ENCODE data around the gene TPM3.

The TPM3 gene

GRCh38 chr1:154186852-154187501, 4.9 kb downstream of the TPM3 start:
- H3K27me3 Mint-ChIP-seq: peaks cover 10 to 11% of the 10 kb centered on the region in 2 donors
- DNase-seq: no peak
- peaks cover 9 to 10% of the 10 kb centered on the region in 2 donors for H3K36me3 Mint-ChIP-seq
- H3K4me1 Mint-ChIP-seq: peaks cover 5 to 8% of the 10 kb centered on the region in 2 donors
- ATAC-seq (replicated peaks): no peak
- H3K9me3 Mint-ChIP-seq: no peaks in the 10 kb centered on the region
- H3K4me3 Mint-ChIP-seq: no peak overlapping the region
- no peak overlapping the region for H3K27ac Mint-ChIP-seq

GRCh38 chr1:154186177-154186576, 5.7 kb downstream of the TPM3 start:
- Mint-ChIP-seq H3K9me3 (no peaks in the 10 kb centered on the region), H3K27me3 (peaks cover 2 to 3% of the 10 kb centered on the region in 2 donors), H3K36me3 (peaks cover 17 to 18% of the 10 kb centered on the region in 2 donors), H3K4me1 (peaks cover 7 to 11% of the 10 kb centered on the region in 2 donors), H3K27ac (no peak overlapping the region), H3K4me3 (no peak overlapping the region)
- ATAC-seq (replicated peaks) (no peak), DNase-seq (peak; percentile 36)

GRCh38 chr1:154183046-154183915, 8.6 kb downstream of the TPM3 start:
- Mint-ChIP-seq H3K27ac (peak overlapping the region; percentile 99), H3K4me3 (peak overlapping the region; percentile 87 to 99), H3K27me3 (no peaks in the 10 kb centered on the region), H3K36me3 (peaks cover 28 to 36% of the 10 kb centered on the region in 2 donors), H3K4me1 (peaks cover 25 to 40% of the 10 kb centered on the region in 2 donors), H3K9me3 (no peaks in the 10 kb centered on the region)
- DNase-seq (peak; percentile 92), ATAC-seq (replicated peaks) (peak; percentile 79 to 81)

GRCh38 chr1:154182344-154183045, 9.4 kb downstream of the TPM3 start:
- Mint-ChIP-seq H3K27ac (peak overlapping the region; percentile 99), H3K4me1 (peaks cover 33 to 48% of the 10 kb centered on the region in 2 donors), H3K27me3 (no peaks in the 10 kb centered on the region), H3K4me3 (peak overlapping the region; percentile 87 to 99), H3K9me3 (no peaks in the 10 kb centered on the region), H3K36me3 (peaks cover 33 to 43% of the 10 kb centered on the region in 2 donors)
- DNase-seq (peak; percentile 79), ATAC-seq (replicated peaks) (peak; percentile 72 to 74)

GRCh38 chr1:154181944-154182343, 10.0 kb downstream of the TPM3 start:
- DNase-seq (no peak), ATAC-seq (replicated peaks) (no peak)
- H3K4me3 Mint-ChIP-seq: peak overlapping the region; percentile 87 to 99
- peak overlapping the region; percentile 99 for H3K27ac Mint-ChIP-seq
- H3K9me3 Mint-ChIP-seq: no peaks in the 10 kb centered on the region
- H3K36me3 Mint-ChIP-seq: peaks cover 37 to 49% of the 10 kb centered on the region in 2 donors
- no peaks in the 10 kb centered on the region for H3K27me3 Mint-ChIP-seq
- H3K4me1 Mint-ChIP-seq: peaks cover 37 to 53% of the 10 kb centered on the region in 2 donors

GRCh38 chr1:154179946-154180687, 11.8 kb downstream of the TPM3 start:
- H3K4me1 Mint-ChIP-seq: peaks cover 41 to 66% of the 10 kb centered on the region in 2 donors
- no peaks in the 10 kb centered on the region for H3K27me3 Mint-ChIP-seq

GRCh38 chr1:154178911-154179811, 12.7 kb downstream of the TPM3 start:
- peak overlapping the region; percentile 87 to 99 for H3K4me3 Mint-ChIP-seq
- H3K27ac Mint-ChIP-seq: peak overlapping the region; percentile 90
- H3K9me3 Mint-ChIP-seq: no peaks in the 10 kb centered on the region
- H3K4me1 Mint-ChIP-seq: peaks cover 41 to 66% of the 10 kb centered on the region in 2 donors
- ATAC-seq (replicated peaks): no peak
- no peaks in the 10 kb centered on the region for H3K27me3 Mint-ChIP-seq
- no peak for DNase-seq
- H3K36me3 Mint-ChIP-seq: peaks cover 51 to 69% of the 10 kb centered on the region in 2 donors

More at GRCh38 chr1:154179946-154180687, 11.8 kb downstream of the TPM3 start:
- Mint-ChIP-seq H3K9me3 (no peaks in the 10 kb centered on the region), H3K4me3 (peak overlapping the region; percentile 87 to 99), H3K27ac (peak overlapping the region; percentile 90), H3K36me3 (peaks cover 46 to 63% of the 10 kb centered on the region in 2 donors)
- ATAC-seq (replicated peaks) (peak; percentile 29 to 50), DNase-seq (peak; percentile 20)

- Mint-ChIP-seq H3K4me1 (peaks cover 41 to 67% of the 10 kb centered on the region in 2 donors), H3K9me3 (no peaks in the 10 kb centered on the region), H3K4me3 (peak overlapping the region; percentile 46 to 69), H3K27me3 (no peaks in the 10 kb centered on the region), H3K27ac (peak overlapping the region; percentile 53), H3K36me3 (peaks cover 50 to 69% of the 10 kb centered on the region in 2 donors)
- no peak for DNase-seq
- no peak for ATAC-seq (replicated peaks)
Observed at GRCh38 chr1:154178013-154178412, 13.9 kb downstream of the TPM3 start.

GRCh38 chr1:154176337-154176736, 15.6 kb downstream of the TPM3 start:
- H3K4me1 Mint-ChIP-seq: peaks cover 46 to 73% of the 10 kb centered on the region in 2 donors
- no peaks in the 10 kb centered on the region for H3K27me3 Mint-ChIP-seq
- H3K27ac Mint-ChIP-seq: peak overlapping the region; percentile 37
- no peaks in the 10 kb centered on the region for H3K9me3 Mint-ChIP-seq
- ATAC-seq (replicated peaks): no peak
- peaks cover 50 to 70% of the 10 kb centered on the region in 2 donors for H3K36me3 Mint-ChIP-seq
- no peak for DNase-seq
- H3K4me3 Mint-ChIP-seq: peak overlapping the region in 1 of 2 donors; percentile 54

GRCh38 chr1:154174654-154175053, 17.2 kb downstream of the TPM3 start:
- no peaks in the 10 kb centered on the region for H3K9me3 Mint-ChIP-seq
- ATAC-seq (replicated peaks) (no peak), DNase-seq (no peak)
- H3K27me3 Mint-ChIP-seq: no peaks in the 10 kb centered on the region
- peaks cover 45 to 70% of the 10 kb centered on the region in 2 donors for H3K4me1 Mint-ChIP-seq
- no peak overlapping the region for H3K27ac Mint-ChIP-seq
- H3K4me3 Mint-ChIP-seq: no peak overlapping the region
- H3K36me3 Mint-ChIP-seq: peaks cover 51 to 75% of the 10 kb centered on the region in 2 donors

- Mint-ChIP-seq H3K9me3 (no peaks in the 10 kb centered on the region), H3K36me3 (peaks cover 54 to 73% of the 10 kb centered on the region in 2 donors), H3K27me3 (no peaks in the 10 kb centered on the region), H3K4me1 (peaks cover 25 to 47% of the 10 kb centered on the region in 2 donors), H3K4me3 (peak overlapping the region in 1 of 2 donors; percentile 37), H3K27ac (peak overlapping the region; percentile 3)
- ATAC-seq (replicated peaks) (no peak), DNase-seq (no peak)
Observed at GRCh38 chr1:154171880-154172279, 20.0 kb downstream of the TPM3 start.

GRCh38 chr1:154171223-154171583, 20.7 kb downstream of the TPM3 start:
- peak overlapping the region; percentile 21 to 37 for H3K4me3 Mint-ChIP-seq
- no peak for DNase-seq
- H3K36me3 Mint-ChIP-seq: peaks cover 51 to 70% of the 10 kb centered on the region in 2 donors
- ATAC-seq (replicated peaks): peak in 1 of 2 donors; percentile 10
- H3K4me1 Mint-ChIP-seq: peaks cover 23 to 42% of the 10 kb centered on the region in 2 donors
- H3K9me3 Mint-ChIP-seq: no peaks in the 10 kb centered on the region
- peak overlapping the region; percentile 3 for H3K27ac Mint-ChIP-seq
- H3K27me3 Mint-ChIP-seq: no peaks in the 10 kb centered on the region

Measured in stimulated activated naive B cell treated with anti-CD40 and anti-IgM and Interleukin-4, amounts not matched to agents 10 μg/mL and 1 μg/mL and 100 μg/mL, for 72 hours (primary cell).